T-helper 2 cell (primary cell): ENCODE measurements around the gene TNNT3.

Experiments
- DNase-seq, 5 experiments: peaks; one replicate each; pipeline versions ENCODE4 v3.0.0 to v3.0.0-alpha.2; 2012 to 2022

TNNT3 gene

GRCh38 chr11:1964348-1964747 lies 44.8 kb downstream of the TNNT3 start:
- no peak for DNase-seq

- no peak for DNase-seq
Measured at GRCh38 chr11:1964955-1965354, 45.5 kb downstream of the TNNT3 start.

DNA sequence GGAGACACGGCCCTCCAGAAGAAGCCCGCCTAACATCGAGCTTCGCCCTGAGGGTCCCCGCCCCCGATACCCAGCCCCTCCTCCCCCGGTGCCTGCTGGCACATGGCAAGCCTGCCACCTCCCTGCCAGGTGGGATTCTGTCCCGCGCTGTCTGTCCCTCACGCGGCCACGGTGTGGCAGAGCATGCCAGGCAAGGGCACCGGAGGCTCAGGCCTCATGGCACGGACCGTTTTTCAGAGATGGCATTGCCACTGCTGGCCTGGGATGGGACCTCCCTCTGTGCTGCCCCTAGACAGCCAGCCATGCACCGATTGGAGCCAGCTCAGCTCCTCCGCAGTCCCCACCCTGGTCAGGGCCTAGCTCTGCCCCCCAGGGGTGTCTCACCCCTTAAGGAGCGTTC lies 47.0 kb downstream of the TNNT3 start:
- DNase-seq = no peak

- no peak for DNase-seq
Measured at GRCh38 chr11:1967641-1968225, 48.2 kb downstream of the TNNT3 start.

- no peak for DNase-seq
Measured at GRCh38 chr11:1968454-1969002, 49.0 kb downstream of the TNNT3 start.

DNA sequence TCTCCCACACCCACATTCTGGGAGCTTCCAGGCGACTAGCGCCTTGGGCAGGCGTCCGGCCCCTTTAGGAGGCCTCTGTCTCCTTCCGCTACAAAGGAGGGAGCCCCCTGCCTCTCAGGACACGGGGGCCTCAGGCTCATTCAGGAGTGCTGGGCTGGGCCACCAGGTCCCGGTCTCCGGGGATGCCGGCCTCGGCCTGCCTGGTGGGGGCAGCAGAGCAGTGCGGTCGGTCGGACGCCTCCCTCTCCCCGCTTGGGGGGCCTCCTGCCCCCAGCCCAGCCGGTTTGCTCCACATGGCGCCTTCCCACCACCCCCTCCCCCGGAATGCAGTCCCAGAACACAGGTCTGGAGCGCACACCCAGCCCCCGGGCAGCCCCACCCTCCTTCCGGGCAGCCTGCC lies 49.5 kb downstream of the TNNT3 start:
- no peak for DNase-seq

GRCh38 chr11:1969776-1970175 lies 50.3 kb downstream of the TNNT3 start:
- DNase-seq = no peak

- no peak for DNase-seq
Measured at GRCh38 chr11:1970956-1971355, 51.5 kb downstream of the TNNT3 start.

DNA sequence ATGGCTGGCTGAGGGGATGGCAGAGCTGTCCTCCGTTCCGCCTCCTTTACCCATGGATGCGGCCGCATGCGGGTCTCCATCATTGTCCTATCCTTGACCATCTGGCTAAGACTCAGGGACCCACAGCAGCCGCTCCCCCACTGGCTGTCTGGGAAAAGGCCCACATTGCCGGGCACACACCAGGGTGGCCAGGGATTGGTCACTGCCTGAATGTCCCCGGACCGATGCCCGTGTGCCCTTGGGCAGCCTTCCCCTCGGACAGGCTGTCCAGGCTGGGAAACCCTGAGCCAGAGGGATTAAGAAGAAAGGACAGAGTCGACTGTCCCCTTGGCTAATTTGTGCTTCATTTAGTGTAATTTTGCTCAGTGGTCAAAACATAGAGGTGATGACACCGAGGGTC lies 55.7 kb downstream of the TNNT3 start:
- no peak for DNase-seq

DNA sequence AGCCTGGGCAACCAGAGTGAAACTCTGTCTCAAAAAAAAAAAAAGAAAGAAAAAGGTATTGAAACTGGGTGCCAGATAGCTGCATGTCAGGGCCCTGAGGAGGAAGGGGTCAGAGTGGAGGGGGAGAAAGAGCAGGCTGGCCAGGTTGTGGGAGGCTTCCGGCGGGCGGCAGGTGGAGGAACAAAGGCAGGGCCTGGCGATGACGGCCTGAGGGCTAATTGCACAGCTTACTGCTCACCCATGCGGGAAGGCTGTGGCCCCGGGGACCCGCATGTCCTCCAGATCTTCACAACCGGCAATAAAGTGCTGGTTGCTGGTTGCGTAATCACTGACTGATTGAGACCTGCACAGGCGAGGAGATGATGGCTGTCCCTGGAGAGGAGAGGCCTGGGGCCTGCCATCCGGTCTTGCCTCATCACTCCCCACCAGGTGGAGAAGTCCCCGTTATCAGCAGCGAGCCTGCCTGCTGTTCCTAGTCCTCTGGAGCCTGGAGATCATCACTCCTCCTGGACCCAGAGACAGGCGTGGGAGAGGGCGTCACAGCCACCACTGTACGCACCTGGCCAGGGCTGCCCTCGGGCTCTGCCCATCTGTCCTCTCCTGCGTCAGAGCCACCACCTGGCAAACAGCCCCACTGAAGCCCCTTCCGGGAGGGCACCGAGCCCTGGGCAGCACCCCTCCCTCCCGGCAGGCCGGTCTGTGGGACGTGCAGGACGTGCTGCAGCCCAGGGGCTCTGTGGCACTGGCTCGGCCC lies 59.4 kb downstream of the TNNT3 start:
- DNase-seq = no peak

GRCh38 chr11:1979607-1980006 lies 60.1 kb downstream of the TNNT3 start:
- no peak for DNase-seq

- DNase-seq = no peak
Measured at GRCh38 chr11:1982873-1983600, 63.5 kb downstream of the TNNT3 start.

DNA sequence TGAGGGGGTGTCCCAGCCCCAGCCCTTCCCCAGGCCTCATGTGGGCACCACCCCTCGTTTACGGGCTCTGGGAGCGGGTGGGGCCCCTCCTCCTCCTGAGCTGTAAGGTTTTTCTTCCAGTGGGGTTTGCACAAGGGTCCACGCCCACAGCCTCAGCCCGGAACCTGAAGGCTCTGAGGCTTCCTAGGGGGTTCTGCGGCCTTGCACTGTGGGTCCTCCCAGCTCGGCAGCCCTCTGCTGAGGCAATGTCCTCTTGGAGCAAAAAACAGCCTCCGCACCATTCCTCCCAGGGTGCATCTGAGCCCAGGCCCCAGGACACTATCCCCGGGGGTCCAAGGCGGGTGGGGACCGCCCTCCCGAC lies 64.1 kb downstream of the TNNT3 start:
- DNase-seq = no peak

GRCh38 chr11:1987024-1987423 lies 67.5 kb downstream of the TNNT3 start:
- DNase-seq = no peak

- DNase-seq = no peak
Measured at GRCh38 chr11:1988174-1988573, 68.7 kb downstream of the TNNT3 start.
